IPS-20b (cell line): ENCODE measurements around the gene LIMCH1.
"Not testable (repeated sequence)": the region's sequence is repeated elsewhere in the genome, so short reads cannot be mapped to it uniquely, and the experiment has no call there.

Experiments
- H3K27ac ChIP-seq: one replicate; pipeline ENCODE4 v1.5.1; 2013; ENCODE audit warnings: low read length
- H3K27me3 ChIP-seq: 2 replicates; pipeline ENCODE4 v1.6.1; 2013; ENCODE audit warnings: mild to moderate bottlenecking, low read length, inconsistent platforms; ENCODE audit not compliant: insufficient read depth
- H3K36me3 ChIP-seq: 2 replicates; pipeline ENCODE4 v1.6.1; 2013; ENCODE audit warnings: low read depth, mild to moderate bottlenecking, inconsistent platforms, low read length, moderate library complexity; ENCODE audit not compliant: insufficient read depth
- H3K4me1 ChIP-seq: 2 replicates; pipeline ENCODE4 v1.6.1; 2013; ENCODE audit warnings: mild to moderate bottlenecking, control low read depth, inconsistent platforms, low read length, moderate library complexity; ENCODE audit not compliant: insufficient read depth
- H3K4me3 ChIP-seq: 2 replicates; pipeline ENCODE4 v1.5.1; 2013; ENCODE audit warnings: mild to moderate bottlenecking, low read length, inconsistent platforms
- H3K9ac ChIP-seq: 2 replicates; pipeline ENCODE4 v1.6.1; 2013; ENCODE audit warnings: low read depth, mild to moderate bottlenecking, inconsistent platforms, low read length, moderate library complexity
- H3K9me3 ChIP-seq: 2 replicates; pipeline ENCODE4 v1.6.1; 2013; ENCODE audit warnings: mild to moderate bottlenecking, low read depth, low read length, inconsistent platforms; ENCODE audit not compliant: insufficient read depth

LIMCH1 gene

DNA sequence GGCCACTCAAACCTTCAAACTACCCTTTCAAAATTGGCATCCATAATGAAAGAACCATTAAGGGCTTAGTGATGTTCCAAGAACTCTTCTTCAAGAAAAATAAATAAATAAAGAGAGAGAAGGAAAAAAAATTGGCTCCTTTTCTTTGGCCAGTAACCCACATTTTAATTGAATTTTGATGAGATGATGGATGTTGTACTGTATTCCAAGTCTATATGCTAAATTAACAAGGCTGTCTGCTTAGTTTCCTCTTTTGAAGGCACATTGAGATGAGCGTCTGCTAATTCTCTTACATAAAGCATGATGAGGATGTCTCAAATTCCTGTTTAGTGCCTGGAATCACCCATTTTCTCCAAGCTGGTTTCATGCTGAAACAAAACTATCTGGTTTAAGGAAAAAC is 177.2 kb downstream of the LIMCH1 start:
- no peak overlapping the region for H3K27ac ChIP-seq
- peaks cover 25% of the 10 kb centered on the region for H3K27me3 ChIP-seq
- H3K4me1 ChIP-seq: no peaks in the 10 kb centered on the region
- no peaks in the 10 kb centered on the region for H3K36me3 ChIP-seq
- no peak overlapping the region for H3K9ac ChIP-seq
- H3K9me3 ChIP-seq: no peaks in the 10 kb centered on the region
- no peak overlapping the region for H3K4me3 ChIP-seq

DNA sequence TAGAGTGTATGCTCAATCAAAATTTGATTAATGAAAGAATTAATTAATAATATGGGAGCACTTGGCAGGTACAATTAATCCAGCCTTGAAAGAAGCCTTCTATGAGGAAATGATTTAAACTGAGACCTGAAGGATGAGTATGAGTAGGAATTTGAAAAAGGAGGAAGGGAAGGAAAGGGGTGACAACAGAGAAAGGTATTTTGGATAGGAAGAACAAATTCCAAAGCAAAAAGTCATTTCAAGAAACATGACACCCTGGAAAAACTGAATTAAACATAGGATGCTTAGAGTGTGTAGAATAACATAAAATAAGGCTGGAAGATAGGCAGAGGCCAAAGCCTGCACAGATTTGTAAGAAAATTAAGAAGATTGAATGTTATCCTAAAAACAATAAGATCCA is 180.9 kb downstream of the LIMCH1 start:
- Histone ChIP-seq H3K27me3 (peaks cover 36% of the 10 kb centered on the region), H3K9me3 (no peaks in the 10 kb centered on the region), H3K4me3 (no peak overlapping the region), H3K36me3 (no peaks in the 10 kb centered on the region), H3K27ac (no peak overlapping the region), H3K4me1 (no peaks in the 10 kb centered on the region), H3K9ac (no peak overlapping the region)

DNA sequence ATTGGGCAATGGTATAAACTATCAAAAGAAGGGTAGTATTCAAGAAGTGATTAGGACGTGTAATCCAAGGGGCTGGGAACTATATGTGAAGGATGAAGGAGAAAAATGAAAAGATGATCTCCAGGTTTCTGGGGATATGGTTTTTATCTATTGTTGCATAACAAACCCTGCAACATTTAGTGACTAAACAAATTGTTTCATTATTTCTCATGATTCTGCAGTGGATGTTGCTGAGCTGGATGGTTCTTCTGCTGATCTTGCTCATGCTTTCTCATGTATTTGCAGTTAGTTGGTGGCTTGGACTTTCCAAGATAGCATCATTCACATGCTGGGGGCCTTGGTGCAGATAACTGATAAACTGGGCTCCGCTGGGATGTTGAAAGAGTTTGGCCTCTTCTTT is 181.5 kb downstream of the LIMCH1 start:
- no peaks in the 10 kb centered on the region for H3K4me1 ChIP-seq
- no peaks in the 10 kb centered on the region for H3K9me3 ChIP-seq
- no peaks in the 10 kb centered on the region for H3K36me3 ChIP-seq
- H3K27me3 ChIP-seq: peaks cover 36% of the 10 kb centered on the region
- no peak overlapping the region for H3K9ac ChIP-seq
- H3K4me3 ChIP-seq: no peak overlapping the region
- no peak overlapping the region for H3K27ac ChIP-seq

DNA sequence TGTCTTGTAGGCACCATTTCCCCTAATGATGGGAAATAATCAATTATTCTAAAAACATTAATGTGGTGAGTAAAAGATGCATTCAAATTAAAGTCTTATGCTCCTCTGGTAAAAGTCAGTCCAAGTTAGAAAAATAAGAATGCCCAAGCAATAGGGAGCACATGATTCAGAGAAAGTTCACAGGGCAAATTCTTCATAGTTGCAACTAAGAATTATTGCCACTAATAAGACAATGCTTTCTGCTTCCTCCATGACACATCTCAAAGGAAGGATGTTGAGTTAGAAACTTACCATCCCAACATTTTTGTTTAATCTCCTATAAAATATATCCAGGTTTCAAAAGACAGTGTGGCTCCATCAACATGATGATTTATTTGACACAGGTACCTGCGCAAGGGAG is 184.2 kb downstream of the LIMCH1 start:
- no peak overlapping the region for H3K4me3 ChIP-seq
- no peak overlapping the region for H3K9ac ChIP-seq
- H3K9me3 ChIP-seq: no peaks in the 10 kb centered on the region
- H3K27ac ChIP-seq: no peak overlapping the region
- no peaks in the 10 kb centered on the region for H3K36me3 ChIP-seq
- H3K4me1 ChIP-seq: no peaks in the 10 kb centered on the region
- peaks cover 37% of the 10 kb centered on the region for H3K27me3 ChIP-seq

DNA sequence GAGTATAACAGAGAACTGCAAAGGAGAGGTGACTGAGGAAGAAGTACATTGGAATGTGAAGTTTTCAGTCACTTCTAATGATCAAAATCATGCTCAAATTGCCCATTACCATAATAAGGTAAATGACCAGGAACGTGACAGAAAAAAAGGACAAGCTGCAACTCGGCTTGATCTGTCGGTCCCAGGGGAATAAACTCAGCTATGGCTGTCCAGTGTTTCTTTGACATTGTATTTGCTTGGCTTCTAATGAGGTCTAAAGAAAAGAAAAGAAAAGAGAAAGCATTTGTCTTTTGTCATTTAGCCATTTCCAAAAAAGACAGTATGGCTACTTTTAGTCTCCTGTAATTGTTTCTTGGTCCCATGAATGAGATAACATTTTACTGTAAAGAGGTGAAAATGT is 185.3 kb downstream of the LIMCH1 start:
- Histone ChIP-seq H3K36me3 (no peaks in the 10 kb centered on the region), H3K9ac (no peak overlapping the region), H3K9me3 (no peaks in the 10 kb centered on the region), H3K27me3 (peaks cover 41% of the 10 kb centered on the region), H3K27ac (no peak overlapping the region), H3K4me3 (no peak overlapping the region), H3K4me1 (no peaks in the 10 kb centered on the region)

DNA sequence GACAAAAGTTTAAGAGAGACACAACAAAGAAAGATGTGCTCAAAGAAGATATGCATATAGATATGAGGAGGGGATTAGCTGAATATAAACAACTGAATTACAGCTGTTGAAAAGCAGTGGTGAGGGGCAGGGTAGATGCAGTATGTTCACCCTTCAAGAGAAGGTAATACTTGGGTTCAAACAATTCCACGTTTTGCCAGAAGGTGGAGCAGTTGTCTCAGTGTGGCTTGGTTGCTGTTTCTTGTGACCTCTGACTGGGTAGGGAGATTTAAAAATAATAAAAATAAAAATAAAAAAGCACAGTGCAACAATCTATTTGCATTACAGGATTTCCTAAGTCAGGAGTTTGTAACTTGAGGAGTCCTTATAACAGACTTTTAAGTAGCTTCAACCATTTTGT is 187.3 kb downstream of the LIMCH1 start:
- Histone ChIP-seq H3K9ac (no peak overlapping the region), H3K36me3 (no peaks in the 10 kb centered on the region), H3K27ac (no peak overlapping the region), H3K4me1 (no peaks in the 10 kb centered on the region), H3K27me3 (peaks cover 47% of the 10 kb centered on the region), H3K4me3 (no peak overlapping the region), H3K9me3 (no peaks in the 10 kb centered on the region)

DNA sequence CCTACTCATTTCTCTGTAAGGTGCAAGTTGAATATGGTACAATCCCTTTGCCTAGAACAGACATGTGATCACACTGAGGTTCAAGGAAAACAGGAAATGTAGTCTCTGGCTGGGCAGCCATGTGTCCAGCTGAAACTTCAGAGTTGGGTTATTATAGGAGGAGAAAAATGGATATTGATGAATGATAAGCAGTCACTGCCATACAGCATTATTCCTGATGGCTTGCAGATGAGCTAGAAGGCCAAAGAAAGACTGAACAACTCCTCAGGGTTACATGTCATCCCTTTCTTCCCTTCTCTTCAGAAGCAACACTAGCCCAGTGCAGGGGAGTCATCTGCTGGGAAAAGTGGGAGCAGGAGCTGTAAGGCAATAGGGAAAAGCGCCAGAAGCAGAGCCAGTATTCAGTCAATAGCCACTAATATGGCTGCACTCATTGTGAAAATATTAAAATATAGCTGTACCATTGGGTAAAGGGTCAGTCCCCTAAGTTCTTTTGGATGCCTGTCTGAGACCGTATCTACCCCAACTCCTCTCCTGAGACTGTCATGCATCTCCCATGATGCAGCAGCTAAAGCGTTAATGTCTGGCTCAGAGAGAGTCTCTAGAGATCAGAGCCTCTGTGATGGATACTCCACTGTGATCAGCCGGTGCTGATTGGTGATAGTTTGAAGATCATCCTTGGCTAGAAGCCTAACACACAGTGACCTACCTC is 190.1 kb downstream of the LIMCH1 start:
- H3K36me3 ChIP-seq: no peaks in the 10 kb centered on the region
- peaks cover 50% of the 10 kb centered on the region; the same call in 1 of the 2 replicates for H3K27me3 ChIP-seq
- H3K9ac ChIP-seq: no peak overlapping the region
- no peak overlapping the region for H3K4me3 ChIP-seq
- no peak overlapping the region for H3K27ac ChIP-seq
- H3K4me1 ChIP-seq: no peaks in the 10 kb centered on the region
- H3K9me3 ChIP-seq: no peaks in the 10 kb centered on the region

DNA sequence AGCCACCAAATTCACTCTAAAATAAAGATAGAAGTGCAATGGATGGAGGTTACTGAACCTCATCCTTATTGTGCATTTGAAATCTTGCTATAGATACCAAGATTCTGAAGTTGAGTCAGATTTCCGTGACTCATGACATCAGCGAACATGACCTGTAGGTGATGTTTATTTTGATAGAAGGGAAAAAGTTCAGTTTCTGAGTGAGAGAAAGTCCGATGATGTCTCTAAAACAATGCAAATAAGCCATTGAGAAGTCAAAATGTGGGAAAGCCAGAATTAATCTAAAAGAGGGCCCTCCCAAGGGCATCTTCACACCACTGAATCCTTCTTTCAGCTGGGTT is 190.6 kb downstream of the LIMCH1 start:
- Histone ChIP-seq H3K9me3 (no peaks in the 10 kb centered on the region), H3K27me3 (peaks cover 50% of the 10 kb centered on the region; the same call in 1 of the 2 replicates), H3K4me1 (no peaks in the 10 kb centered on the region), H3K36me3 (no peaks in the 10 kb centered on the region), H3K9ac (no peak overlapping the region), H3K4me3 (no peak overlapping the region), H3K27ac (no peak overlapping the region)

DNA sequence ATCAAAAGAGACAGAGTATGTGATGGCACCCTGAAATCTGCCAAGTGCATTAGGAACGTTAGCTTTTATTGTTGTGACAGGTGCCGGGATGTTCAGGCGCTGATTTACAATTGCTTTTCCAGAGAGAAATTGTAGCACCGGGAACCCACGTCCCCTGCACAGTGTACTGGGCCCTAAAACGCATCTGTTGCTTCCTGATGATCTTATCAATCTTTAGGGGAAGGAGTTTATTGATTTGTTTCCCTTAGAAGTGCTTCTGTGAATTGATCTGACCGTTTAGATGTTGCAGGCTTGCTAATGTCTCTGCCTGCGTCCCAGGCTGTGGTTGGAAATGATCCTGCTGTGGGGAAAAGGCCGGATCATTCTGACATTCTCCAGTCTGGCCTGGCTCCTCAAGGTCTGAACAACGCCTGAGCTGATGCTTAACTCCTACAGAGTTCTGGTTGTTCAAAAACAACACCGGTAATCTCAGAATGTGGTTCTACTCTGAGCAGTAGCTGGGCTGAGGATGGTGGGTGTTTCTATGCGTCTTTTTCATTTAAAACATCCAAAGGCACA is 193.7 kb downstream of the LIMCH1 start:
- H3K4me1 ChIP-seq: no peaks in the 10 kb centered on the region
- H3K27me3 ChIP-seq: peaks cover 46% of the 10 kb centered on the region; the same call in 1 of the 2 replicates
- H3K4me3 ChIP-seq: no peak overlapping the region
- H3K9ac ChIP-seq: no peak overlapping the region
- H3K9me3 ChIP-seq: no peaks in the 10 kb centered on the region
- no peak overlapping the region for H3K27ac ChIP-seq
- no peaks in the 10 kb centered on the region for H3K36me3 ChIP-seq

DNA sequence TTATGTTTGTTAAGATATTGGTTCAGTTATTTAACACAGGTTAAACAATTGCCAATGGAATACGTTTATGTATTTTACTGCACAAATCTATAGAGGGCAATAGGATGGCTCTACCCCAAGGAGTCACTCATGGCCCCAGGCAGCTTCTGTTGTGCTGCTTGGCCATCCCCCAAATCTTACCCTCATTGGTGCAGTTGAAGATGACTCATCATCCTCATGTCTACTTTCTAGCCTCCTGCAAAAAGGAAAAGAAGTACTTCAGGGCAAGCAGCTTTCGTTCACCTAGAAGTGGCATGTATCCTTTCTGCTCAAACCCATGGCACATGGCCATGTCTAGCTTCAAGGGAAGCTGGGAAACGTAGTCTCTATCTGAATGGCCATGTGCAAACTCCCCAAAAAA is 196.4 kb downstream of the LIMCH1 start:
- H3K9ac ChIP-seq: no peak overlapping the region
- no peaks in the 10 kb centered on the region for H3K9me3 ChIP-seq
- H3K36me3 ChIP-seq: no peaks in the 10 kb centered on the region
- H3K27ac ChIP-seq: no peak overlapping the region
- peaks cover 34% of the 10 kb centered on the region for H3K27me3 ChIP-seq
- no peaks in the 10 kb centered on the region for H3K4me1 ChIP-seq
- no peak overlapping the region for H3K4me3 ChIP-seq

DNA sequence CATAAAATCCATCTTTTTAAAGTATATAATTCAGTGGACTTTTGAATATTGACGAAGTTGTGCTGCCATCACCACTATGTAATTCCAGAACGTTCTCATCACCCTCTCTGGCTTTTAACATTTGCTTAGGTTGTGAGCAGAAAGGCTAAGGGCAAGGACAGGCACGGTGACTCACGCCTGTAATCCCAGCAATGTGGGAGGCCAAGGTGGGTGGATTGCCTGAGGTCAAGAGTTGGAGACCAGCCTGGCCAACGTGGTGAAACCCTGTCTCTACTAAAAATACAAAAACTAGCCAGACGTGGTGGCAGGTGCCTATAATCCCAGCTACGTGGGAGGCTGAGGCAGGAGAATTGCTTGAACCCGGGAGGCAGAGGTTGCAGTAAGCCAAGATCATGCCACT is 199.5 kb downstream of the LIMCH1 start:
- not testable (repeated sequence) for H3K36me3 ChIP-seq, H3K4me1 ChIP-seq, H3K4me3 ChIP-seq, H3K9me3 ChIP-seq, H3K27ac ChIP-seq, H3K9ac ChIP-seq
- peaks cover 44% of the 10 kb centered on the region for H3K27me3 ChIP-seq

DNA sequence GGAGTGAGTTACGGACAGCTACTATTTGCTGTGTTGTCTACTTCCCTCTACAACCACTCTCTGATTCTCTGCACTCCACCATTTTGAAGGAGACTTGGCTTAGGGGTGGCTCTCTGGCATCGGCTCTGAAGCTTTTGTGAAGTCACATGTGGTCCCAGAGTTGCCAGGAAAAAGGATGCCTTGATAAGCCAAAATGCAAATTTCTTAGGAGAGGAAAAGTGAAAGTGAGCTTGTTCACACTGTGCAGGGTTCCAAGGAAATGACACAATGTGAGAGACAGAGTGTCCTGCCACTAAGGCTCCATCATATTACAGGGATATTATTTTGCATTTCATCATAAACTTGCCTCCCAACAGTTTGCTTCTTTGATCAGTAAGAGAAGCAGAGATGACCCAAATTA is 203.4 kb downstream of the LIMCH1 start:
- H3K9ac ChIP-seq: no peak overlapping the region
- no peak overlapping the region for H3K27ac ChIP-seq
- H3K27me3 ChIP-seq: peaks cover 83% of the 10 kb centered on the region
- peaks cover 10% of the 10 kb centered on the region for H3K9me3 ChIP-seq
- H3K4me1 ChIP-seq: peaks cover 3% of the 10 kb centered on the region; the same call in 1 of the 2 replicates
- no peaks in the 10 kb centered on the region for H3K36me3 ChIP-seq
- H3K4me3 ChIP-seq: no peak overlapping the region
